Stimulated activated CD8-positive, alpha-beta memory T cell treated with anti-CD3 and anti-CD28 coated beads, Interleukin-7, amount 100 ng/mL, for 4 hours (primary cell): ENCODE measurements around the gene WNK4.
A peak's percentile ranks its signal among the peaks of the same experiment; 100 is the strongest.

Experiments
- DNase-seq, 2 donors: peaks; one replicate each; pipeline ENCODE4 v3.0.0-alpha.2; 2020; ENCODE audit warnings: low read depth in 2 of 2

The WNK4 gene

DNA sequence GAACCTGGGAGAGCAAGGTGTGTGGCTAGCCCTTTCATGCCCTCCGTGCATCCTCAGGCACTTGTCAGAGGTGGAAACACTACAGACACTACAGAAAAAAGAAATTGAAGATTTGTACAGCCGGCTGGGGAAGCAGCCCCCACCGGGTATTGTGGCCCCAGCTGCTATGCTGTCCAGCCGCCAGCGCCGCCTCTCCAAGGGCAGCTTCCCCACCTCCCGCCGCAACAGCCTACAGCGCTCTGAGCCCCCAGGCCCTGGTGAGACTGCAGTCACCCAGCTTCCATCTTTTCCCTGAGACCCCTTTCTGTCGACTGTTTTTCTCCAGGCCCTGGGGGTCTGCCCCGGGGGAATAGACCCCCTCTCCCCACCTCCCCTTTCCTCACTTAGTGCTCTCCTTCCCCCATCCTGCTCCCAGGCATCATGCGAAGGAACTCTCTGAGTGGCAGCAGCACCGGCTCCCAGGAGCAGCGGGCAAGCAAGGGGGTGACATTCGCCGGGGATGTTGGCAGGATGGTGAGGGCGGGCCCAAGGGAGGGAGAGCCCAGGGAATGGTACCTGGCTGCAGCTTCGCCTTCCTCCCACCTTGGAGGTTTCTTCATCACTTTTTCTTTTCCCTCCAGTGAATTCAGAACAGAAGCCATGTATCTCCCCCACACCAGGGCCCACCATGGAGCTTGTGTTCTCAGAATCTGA, 15.8 kb downstream of the WNK4 start:
- DNase-seq: no peak

DNA sequence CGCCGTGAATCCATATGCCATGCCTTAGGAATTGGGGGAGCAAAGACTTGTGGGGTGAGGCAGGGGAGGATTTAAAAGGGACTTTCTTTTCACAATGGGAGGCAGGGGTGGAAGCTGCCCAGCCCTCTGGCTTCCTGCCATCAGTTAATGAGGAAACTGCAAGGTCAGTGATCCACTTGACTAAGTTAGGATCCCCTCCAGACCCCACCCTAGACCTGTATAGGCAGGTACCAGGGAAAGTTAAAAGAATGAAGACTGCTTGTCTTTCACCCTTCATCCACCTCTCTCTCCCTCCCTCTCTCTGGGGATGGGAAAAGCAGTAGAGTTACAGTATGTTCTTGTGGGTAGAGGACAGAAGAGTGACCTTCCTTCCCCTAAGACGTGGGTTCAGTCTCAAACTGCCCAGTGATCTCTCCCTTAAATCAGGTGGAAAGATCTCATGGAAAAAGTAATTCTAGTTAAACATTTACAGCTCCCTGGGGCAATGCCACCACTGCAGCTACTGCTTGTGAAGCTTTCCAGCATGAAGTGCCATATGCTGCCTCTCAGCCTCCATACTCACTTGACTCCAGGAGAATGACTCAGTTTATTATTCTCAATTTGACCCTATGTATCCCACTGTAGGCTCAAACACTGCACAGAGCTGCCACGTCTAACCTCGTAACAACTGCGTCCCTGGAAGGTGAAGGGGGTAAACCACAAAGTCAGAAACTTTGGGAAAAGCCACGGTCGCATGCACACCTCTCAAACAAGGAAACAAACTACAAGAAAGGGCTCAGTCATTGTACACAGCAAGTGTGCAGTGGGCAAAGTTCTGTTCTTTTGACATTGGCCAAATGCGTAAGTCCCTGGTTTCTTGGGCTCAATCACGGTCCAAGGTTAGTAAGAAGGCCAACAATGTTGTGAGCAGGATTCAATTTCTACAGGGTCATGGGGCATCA, 16.9 kb downstream of the WNK4 start:
- no peak for DNase-seq

DNA sequence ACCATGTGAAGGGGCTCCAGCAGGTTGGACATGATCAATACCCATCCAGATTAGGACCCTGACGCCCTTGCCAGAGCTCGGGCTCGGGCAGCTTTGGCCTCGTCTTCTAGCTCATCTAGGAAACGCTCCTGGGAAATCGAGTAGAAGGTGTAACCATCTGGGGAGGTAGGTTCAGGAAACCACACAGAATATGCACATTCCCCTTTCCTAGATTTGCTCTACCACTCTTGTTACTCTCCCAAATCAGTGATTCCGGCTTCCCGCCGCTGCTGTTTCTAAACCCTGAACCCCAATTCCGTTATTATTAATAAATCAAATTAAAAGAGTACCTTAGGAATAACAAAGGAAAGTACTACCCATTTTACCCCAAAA, 17.6 kb downstream of the WNK4 start:
- DNase-seq: no peak

DNA sequence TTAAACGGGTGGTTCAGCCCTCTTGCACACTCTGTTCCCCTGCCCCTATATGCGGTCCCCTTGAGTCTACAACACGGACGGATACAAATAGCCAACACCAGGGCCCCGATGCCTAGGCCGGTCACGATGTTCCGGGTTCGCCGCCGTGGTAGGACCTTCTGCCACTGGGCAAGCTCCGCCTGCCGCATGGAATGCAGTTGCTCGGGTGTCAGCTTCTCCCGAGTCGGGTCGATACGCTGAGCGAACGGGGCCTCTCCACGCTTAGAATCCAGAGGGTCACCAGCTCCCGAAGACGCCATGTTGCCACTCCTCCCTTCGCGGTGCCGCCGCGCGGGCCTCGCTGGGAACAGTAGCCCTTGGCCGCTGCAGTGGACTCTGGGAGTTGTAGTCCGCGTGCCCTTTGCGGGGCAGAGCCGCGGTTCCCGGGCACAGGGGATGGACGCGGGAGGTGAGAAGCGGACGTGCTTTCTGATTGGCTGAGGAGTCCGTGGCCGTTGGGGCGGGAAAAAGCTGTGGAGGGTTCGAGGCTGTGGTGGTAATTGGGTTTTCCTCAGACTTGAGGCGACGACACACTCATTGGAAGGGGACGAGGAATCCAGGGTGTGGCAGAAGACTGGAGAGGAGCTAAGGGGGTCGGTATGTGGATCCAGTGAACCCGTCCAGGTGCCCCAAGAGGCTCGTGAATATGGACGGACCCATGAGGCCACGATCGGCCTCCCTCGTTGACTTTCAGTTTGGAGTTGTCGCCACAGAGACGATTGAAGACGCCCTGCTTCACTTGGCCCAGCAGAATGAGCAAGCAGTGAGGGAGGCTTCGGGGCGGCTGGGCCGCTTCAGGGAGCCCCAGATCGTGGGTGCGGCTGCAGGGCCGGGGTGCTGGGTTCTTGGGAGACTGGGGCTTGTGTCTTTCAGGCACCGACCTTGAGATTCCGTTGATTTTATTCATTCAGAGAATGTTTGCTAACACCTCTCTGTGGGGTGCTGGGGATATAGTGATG, 18.3 kb downstream of the WNK4 start, which contains the start of the genes CNTD1 and COA3:
Gene CNTD1, plus strand, starts transcription at position 479 of the 998 bp plus-strand sequence. Its CDS starts 207 bp downstream, at position 686.
Gene COA3, minus strand, starts transcription at position 322 of the 998 bp plus-strand sequence. Its CDS starts 23 bp downstream, at position 299.
- peak; percentile 48 to 69 for DNase-seq

DNA sequence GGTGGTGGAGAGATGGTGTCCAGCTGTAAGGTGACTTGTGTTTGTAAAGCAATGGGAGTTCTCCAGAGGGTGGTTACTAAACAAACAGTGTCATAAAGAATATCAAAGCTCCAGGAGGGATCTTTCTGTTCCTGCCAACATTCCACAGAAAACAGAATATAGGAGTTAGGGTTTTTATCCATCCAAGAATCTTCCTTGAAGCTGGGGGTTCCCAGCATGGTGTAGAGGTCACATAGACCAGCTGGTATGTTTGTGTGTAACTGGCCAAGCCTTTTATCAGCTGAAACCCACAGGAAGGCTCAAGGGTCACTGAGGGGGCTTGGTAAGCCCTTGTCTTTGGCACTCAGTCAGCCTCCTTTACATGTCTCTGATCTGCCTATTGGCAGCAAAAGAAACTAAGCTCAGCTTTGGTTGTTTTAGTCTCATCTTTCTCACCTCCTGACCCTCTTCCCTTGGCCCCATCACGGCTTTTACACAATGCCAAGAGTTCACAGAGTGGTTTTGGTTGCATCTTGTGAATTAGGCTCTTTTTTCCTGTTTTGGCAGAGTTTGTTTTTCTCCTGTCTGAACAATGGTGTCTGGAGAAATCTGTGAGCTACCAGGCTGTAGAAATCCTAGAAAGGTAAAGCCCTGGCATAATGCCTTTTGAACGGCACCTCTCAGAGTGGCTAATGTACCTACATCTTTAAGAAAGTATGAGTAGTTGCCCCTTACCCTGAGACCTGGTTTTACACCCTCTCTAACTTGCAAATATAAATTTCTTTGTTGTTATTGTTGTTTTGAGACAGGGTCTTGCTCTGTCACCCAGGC, 22.9 kb downstream of the WNK4 start:
- no peak for DNase-seq

DNA sequence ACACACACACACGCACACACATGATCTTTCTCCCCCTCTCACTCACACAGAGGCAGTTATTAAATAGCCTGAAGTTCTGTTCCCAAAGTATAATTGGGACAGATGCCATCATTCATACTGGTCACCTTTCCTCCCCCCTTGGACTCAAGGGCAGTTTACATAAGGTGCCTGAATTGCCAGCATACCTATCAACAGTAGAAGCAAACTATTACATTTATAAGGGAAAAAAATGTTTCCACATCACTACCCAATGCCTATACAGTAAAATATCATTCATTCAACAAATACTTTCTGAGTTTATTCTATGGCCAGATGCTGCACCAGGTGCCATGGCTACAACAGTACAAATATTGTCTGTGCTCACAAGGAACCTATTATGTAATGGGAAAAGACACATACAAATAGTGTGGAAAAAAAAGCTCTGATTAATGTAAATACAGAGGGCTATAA, 24.5 kb downstream of the WNK4 start:
- no peak for DNase-seq

DNA sequence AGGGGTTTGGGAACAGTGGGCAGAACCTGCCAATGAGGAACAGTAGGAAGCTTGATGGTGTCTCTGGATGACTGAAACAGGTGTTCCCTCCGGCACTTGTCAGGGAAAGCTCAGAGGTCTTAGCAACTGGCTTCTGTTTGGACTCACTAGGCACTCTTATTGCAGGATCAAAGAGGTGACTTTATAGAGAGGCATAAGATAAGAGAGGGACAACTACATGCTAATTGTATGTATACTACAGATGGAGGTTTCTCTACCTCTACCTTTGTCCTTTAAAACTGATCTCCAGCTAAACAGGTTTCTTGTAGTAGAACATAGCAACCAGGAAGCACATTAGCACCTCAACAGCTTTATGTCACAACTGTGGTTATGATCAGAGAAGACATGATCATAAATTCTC, 25.8 kb downstream of the WNK4 start:
- no peak for DNase-seq

DNA sequence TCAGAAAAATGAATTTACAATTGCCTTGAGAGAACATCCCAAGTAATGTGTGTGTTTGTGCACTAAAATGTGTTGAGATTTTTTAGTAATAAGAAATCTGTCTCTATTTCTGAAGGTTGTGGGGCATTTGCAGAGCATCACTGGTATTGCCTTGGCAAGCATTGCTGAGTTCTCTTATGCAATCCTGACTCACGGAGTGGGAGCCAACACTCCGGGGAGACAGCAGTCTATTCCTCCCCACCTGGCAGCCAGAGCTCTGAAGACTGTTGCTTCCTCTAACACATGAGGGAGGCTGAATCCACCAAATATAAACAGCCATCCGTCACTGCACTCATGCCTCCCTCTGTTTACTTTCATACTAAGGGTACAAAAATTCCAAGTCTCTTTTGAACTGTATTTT, 28.8 kb downstream of the WNK4 start:
- DNase-seq: no peak

DNA sequence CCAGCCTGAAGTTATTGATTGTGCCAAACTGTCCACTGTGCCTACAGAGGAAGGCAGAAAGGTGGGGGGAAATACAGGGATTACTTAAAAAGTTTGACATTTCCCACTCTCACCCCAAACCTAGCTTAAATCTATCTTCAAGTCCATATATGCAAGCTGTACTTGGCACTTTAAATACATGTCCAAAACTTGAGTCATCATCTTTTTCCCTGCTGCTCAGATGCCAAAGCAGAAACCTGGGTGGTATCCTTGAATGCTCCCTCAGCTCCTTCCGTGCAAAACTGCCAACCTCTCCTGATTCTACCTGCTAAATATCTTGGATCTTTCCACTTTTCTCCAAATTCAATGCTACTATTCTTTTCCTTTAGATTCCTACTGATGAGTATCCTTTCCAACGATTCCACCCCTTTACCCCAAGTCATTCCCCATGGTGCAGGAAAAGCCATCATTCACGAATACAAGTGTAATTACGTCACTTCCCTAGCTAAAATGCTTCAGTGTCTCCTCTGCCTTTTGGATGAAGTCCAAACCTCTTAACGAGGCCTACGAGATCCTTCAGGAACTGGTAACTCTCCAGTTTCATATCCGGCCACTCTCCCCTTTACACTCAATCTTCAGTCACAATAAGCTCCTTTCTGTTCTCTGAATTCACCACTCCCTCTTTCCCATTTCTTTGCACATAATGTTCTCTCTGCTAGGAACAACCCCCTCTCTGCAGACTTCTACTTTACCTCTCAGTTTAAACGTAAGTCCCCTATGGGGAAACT, 34.4 kb downstream of the WNK4 start:
- DNase-seq: no peak

DNA sequence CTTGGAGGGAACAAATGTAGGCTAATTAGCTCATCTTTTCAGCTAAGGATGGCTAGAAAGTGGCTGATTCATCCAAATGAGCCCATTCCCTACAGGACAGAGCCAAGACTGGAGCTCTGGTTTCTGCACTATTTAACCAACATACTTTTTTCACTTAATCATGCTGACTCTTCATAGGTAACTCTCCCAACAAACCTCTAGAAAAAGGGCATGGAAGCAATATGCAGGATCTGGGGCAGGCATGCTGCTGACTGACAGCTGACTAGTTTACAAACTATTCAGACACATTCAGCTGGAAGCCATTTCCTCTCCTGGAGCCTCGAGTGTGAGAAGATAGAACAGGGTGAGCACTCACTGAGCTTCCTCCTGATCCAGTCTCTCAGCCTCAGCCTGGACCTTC, 37.5 kb downstream of the WNK4 start:
- no peak for DNase-seq

DNA sequence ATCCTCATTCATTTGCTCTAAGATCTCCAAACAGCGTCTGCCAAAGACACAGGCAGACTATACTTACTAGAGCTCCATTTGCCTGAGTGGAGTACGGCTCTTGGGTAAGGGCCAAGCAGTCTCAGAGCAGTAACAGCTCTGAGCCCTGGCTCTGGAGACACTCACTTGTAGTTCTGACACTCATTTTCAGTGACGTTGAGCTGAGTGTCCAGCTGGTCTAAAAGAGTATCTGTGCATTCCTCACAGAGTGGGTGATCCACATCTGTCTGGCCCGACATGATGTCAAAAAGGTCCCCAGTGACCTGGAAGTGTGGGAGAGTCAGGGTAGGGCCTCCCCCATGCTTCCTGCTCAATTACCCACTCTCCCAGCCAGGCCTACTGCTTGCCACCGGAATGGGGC, 38.0 kb downstream of the WNK4 start:
- no peak for DNase-seq

DNA sequence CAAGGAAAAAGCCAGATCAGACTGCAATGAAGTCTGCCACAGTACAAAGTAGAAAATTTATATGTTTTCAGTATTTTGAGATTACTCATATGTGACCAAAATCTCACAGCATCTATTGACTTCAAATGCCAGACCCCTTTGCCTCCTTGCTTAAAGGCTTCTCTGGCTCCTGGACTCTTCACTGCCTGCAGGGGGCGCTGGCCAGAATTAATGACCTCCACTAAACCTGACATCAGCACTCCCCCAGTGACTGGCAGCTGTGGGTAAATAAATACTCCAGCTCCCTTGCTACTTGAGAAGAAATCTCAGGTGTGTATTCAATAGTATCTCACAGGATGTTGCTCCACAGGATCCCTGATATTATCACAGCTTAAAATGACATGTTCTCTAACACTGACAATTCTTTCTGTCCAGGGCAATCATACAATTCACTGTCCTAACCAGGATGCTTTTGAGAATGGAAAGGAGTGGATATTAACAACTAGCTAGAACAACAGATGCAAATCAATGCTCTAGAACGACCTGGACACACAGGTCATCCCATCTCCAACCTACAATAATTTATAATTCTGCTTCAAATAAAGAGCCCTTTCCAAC, 39.6 kb downstream of the WNK4 start:
- peak; percentile 34 to 41 for DNase-seq

DNA sequence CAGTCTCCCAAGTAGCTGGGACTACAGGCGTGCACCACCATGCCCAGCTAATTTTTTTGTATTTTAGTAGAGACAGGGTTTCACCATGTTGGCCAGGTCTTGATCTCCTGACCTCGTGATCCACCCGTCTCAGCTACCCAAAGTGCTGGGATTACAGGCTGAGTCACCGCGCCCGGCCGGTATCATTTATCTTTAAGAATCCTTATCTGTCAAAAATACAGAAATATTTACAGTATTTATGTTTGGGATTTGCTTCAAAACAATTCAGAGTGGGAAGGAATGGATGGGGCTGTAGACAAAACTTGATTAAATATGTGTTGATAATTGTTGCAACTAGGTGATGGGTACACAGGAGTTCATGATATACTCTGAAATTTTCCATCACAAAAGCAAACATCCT, 40.8 kb downstream of the WNK4 start:
- no peak for DNase-seq

DNA sequence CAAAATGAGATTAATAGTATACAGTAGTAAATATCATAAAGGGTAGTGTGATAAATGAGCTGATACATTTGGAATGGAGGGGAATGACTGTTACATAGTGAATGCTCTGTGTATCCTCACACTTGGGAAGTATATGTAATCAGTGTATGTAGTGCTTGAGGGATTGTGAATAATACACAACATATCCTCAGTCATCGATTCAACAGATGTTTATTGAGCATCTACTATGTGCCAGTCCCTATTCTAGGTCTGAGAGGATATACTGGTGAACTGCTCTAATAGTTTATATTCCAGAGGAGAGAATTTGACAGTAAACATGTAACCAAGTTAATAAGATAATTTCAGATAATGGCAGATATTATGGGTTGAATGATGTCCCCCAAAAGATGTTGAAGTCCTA, 47.1 kb downstream of the WNK4 start:
- DNase-seq: no peak

DNA sequence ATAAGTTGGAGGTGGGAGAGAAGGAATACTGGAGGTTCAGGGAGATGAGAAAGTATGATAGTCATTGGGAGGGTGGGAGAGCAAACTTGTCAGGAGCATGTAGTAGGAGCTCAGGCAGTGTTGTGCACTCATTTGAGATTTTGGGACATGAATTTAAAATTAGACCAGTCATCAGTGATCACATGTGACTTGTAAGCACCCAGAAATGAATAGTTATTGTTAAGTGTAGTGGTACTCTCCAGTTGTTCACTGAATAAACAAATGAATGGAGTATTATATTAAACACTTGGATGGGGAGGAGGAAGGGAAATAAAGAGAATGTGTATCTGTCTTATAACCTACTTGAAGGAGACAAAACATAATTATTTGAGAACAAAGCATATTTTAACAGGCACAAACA, 50.6 kb downstream of the WNK4 start:
- DNase-seq: no peak

DNA sequence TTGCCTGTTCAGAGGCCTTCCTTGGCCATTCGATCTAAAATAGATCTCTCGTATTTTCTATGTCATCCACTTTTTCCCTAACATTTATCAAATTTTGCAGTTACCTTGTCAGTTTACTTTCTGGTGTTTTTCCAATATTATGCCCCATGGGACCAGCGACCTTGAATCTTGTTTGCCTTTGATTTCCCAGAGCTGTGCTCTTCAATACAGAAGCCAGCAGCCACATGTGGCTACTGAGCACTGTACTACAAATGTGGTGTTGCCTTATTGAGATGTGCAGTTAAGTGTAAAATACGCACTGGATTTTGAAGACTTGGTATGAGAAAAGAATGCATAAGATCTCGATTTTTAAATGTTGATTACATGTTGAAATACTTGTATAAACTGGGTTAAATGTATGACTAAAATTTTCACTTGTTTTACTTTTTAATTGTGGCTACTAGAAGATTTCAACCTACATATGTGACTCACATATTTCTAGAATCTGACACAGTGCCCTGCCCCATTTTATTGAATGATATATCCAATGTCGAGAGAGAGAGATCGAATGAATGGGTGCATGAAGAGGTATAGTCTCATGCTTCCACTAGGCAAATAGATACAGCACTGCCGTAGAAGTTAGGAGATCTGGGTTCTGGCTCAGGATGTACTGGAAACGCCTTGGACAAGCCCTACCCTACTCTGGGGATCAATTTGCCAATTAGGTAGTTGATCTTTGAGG, 52.0 kb downstream of the WNK4 start:
- no peak for DNase-seq

DNA sequence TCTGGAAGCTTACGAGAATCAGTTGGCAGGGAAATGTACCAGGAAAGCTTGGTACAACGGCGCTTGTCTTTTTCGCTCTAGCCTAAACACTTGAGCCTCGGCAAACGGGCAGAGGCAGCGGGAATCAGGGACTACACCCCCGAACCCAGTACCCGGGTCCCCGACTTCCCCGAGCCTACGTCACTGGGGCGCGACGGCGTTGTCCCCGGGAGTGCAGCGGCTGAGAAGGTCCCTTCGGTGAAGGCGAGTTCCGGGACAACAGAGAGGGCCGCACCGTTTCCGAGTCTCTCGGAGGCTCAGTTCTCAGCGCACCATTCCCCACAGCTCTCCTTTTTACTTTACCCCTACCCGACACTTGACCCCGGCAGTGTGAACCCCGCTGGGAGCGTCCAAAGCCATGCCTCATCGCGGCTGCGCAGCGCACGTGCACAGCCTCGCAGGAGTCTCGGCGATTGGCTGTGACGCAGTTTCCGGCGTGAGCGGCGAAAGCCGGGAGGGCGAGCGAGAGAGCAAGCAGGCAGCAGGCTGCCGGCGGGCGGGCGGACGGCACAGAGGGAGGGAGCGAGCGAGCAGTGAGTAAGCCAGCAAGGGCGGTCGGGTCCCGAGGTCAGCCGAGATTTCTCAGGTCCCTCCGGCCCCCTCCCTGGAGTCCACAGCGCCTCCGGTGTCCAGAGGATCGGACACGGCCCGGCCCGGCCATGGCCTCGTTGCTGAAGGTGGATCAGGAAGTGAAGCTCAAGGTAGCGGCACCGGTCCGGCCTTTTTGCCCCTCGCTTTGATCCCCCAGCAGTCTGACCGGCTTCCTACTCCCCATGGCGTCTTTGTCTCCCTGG, 52.7 kb downstream of the WNK4 start, which contains the start of gene PSME3:
Gene PSME3, plus strand, starts transcription at position 464 of the 833 bp plus-strand sequence. Its CDS starts 235 bp downstream, at position 699.
- peak; percentile 83 to 88 for DNase-seq
